Thoracic aorta endothelial cell (primary cell): ENCODE measurements around the gene UGT2B28. TPM values are rescaled to one million over a fixed set of nuclear protein-coding genes. Genes with fewer than 3 reads are reported as not detected.

Experiments
- total RNA-seq: library from RNA; depleted of rRNA; stranded (reverse); fragments of >200 nt; gene quantifications from 2 replicates; pipeline ENCODE4 v1.2.3, GENCODE V29; 2012

UGT2B28 gene
- total RNA-seq, result not detected in 2 replicates

GRCh38 chr4:69280081-69280480 lies at the start of gene UGT2B28:
Gene UGT2B28 (plus strand): TSS chr4:69280475. CDS start chr4:69280501, 26 bp downstream.

Other genes starting within 250 kb of the UGT2B28 start
- not detected in 2 replicates for gene UGT2B7, start 184.0 kb upstream of the UGT2B28 start, total RNA-seq
- not detected in 2 replicates for gene UGT2B11, start 65.7 kb upstream of the UGT2B28 start, total RNA-seq
- gene UGT2B4, start 215.4 kb downstream of the UGT2B28 start, total RNA-seq, result not detected in 2 replicates